GM21526 (cell line): ENCODE results near the gene CPN2.

Source experiments
- ATAC-seq: cut with Tn5 transposase; IDR thresholded peaks from one replicate; pipeline ENCODE4 v1.9.1; 2021; ENCODE audit warnings: moderate library complexity; ENCODE audit not compliant: unreplicated experiment, low FRiP score

CPN2 gene

DNA sequence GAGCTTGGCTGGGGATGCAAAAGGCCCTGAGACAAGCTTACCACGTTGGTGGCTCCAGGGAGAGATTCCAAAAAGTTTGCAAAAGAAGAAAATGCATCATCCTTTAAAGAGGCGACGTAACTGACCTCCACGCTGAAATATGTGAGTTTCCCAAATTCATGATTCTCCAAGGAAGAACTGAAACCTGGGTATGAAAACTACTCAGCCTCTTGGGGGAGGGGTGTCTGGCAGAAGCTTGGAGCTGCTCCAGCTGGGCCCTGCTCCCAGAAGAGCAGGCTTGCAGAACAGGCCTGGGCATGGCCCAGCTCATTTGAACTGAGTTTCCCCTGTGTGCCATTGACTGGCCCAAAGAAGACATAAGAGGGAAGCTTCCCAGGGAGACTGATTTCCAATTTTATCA is 20.5 kb downstream of the CPN2 start:
- ATAC-seq, result no peak

DNA sequence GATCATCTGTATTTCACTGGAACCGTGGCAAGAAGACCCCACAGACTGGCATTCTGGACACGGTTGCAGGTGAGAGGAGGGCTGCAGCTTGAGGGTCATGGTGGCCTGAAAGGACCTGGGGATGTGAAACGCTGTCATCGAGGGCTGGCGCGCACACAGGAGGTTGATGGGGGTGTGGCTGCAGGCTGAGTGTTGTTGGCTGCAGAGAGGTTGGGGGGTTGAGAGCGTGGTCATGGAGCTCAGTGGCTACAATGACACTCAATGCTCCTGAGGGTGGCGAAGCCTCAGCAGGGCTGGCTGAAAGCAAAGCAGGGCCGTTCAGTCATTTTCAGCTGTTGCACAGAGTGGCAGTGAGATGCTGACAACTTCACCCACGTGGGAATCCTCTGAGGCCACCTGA is 21.0 kb downstream of the CPN2 start:
- no peak for ATAC-seq

DNA sequence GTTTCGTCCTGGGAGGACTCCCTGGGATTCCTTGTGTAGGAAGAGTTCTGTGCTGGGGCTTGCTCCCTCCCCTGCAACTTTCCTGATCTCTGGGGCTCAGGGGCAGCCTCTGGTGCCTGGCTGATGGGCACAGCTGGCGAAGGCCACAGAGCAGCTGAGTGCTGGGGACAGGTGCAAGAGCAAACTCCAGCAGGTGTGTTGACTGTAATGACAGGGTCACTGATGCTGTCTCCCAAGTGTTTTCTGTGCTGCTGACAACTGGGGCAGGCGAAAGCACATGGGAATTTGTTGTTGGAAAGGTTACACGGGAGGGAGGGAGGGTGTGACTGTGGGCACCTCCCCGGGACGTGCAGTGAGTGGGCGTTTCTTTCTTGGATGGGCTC is 21.6 kb downstream of the CPN2 start:
- no peak for ATAC-seq

DNA sequence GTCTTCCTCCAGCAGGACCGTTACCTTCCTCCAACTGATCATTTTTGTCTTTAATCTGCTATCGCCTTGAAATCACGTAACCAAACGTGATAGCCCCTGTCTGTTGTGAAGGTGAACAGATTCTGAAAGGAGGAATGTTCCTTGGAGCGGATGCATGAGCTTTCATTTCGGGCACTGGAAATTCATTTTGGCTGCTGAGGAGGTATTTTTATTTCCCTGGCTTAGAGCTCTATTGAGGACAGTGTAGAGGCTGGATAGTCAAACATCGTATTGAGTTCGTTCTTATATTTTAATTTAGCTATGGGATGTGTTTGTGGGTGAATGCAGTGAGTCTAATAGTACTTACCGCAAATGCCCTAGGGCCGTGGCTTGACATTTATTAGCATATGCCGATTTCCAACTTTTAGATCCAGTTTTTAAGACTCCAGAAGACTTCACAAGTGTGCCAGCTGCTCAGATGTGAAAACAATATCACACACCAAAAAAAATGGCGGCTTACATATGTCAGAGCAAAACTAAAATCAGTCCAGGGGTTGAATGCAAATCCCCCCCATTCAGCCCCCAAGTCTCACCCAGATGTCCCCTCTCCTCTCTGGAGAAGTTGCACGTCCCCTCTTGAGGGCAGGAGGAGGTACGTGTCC is 22.1 kb downstream of the CPN2 start:
- ATAC-seq, result no peak

DNA sequence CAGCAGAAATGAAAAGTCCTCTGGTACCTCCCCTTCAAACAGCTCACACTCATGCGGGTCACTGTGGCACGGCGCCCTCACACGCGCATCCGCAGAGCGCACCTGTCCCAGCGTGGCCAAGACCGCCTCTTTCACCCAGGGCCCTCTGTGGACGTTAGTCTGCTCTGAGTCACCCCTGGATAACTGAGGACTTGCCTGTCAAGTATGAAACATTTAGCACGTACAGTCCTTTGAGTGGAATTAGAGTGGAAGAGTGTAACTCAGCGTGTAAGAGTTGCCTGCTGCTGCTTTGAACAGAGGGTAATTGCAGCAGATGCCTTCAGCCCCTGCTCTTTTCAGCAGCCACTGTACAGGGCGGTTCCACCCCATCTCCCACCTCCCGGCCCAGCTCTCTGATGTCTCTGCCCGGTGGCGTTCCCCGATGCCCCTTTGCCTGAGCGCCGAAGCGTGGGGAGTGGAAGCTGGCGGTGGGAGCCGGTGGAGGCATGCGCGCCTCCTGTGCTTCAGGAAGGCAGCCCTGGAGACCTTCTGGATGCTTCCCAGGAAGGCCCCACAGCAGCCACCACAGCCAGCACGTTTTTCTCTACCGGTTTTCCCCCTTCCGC is 23.0 kb downstream of the CPN2 start:
- no peak for ATAC-seq

DNA sequence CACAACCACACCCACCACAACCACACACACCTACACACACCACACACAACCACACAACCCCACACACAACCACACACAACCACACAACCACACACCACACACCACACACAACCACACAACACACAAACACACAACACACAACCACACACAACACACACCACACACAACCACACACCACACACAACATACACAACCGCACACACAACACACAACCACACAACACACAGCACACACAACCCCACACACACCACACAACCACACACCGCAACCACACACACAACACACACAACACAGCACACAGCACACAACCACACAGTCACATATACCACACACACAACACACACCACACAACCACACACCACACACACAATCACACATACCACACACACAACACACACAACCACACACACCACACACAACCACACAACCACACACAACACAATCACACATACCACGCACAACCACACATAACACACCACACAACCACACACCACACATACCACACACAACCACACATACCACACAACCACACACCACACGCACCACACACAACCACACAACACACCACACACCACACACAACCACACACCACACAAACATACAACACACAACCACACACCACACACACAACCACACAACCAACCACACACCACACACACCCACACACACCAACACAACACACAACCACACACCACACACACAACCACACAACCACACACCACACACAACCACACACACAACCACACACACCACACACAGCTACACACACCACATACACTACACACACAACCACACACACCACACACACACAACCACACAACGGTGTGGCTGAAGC is 23.7 kb downstream of the CPN2 start:
- no peak for ATAC-seq

DNA sequence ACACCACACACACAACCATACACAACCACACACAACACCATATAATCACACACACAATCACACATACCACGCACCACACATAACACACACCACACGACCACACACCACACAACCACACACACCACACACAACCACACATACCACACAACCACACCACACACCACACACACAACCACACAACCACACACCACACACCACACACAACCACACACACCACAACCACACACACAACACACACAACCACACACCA is 24.2 kb downstream of the CPN2 start:
- no peak for ATAC-seq

DNA sequence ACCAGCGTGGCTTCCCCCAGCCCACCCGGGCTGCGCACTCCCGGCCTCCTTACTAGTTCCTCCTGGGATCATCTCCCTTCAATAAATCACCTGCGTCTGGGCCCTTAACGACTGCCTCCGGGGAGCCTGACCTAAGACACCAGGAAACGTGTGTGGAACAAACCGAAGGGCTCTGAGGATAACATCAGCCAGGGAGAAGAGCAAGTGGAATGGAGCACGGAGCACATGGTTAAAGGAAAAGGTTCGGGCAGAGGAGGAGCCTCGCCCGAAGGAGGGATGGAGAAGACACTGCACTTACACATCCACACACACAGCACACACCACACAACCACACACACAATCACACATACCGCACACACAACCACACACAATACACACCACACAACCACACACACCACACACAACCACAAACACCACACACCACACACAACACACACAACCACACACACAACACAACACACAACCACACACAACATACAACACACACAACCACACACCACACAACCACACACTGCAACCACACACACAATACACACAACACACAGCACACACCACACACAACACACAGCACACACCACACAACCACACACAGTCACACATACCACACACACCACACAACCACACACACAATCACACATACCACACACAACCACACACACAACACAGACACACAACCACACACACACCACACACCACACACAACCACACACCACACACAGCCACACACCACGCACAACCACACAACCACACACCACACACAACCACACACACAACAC is 24.7 kb downstream of the CPN2 start:
- ATAC-seq, result no peak

DNA sequence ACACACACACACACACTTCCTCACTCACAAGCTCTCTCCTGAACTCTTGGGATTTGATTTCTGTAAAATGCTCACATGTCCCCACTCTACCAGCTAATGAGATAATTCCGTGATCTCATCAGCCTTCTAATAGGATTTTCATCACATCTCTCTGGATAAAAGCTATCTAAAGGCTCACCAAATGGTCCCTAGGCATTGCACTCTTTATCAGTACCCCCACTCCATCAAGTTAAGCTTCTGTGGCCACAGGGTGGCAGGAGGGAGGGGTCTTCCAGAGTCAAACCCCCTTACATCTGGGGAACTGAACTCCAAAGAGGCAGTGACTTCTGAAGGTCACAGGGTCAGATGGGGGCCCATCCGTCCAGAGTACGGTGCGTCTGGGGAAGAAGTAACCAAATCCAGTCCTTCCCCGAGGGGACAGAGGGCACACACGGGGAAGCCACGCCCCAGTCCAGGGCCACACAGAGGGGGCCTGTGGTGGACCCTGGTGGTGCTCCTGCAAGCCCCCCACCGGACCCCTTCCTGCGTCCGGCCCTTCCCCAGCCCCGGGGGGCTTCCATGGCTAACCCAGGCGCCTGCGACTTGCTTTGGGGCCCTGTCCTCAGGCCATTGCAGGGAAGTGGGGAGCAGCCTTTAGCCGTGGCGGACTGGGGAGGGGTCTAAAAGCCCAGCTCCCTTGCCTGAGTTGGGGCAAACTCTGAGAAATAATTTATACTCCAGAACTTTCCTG is 25.5 kb downstream of the CPN2 start:
- no peak for ATAC-seq

DNA sequence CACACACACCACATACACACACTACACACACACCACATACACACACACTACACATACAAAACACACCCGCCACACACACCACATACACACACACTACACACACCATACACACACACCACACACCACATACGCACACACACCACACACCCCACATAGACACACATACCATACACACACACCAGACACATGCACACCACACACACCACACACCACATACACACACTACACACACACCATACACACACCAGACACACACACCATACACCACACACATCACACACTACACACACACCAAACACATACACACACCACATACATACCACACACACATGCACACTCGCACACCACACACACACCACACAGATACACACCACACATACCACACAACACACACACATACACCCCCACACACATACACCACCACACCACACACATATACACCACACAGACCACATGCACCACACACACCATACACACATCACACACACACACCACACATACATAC is 26.3 kb downstream of the CPN2 start:
- no peak for ATAC-seq

DNA sequence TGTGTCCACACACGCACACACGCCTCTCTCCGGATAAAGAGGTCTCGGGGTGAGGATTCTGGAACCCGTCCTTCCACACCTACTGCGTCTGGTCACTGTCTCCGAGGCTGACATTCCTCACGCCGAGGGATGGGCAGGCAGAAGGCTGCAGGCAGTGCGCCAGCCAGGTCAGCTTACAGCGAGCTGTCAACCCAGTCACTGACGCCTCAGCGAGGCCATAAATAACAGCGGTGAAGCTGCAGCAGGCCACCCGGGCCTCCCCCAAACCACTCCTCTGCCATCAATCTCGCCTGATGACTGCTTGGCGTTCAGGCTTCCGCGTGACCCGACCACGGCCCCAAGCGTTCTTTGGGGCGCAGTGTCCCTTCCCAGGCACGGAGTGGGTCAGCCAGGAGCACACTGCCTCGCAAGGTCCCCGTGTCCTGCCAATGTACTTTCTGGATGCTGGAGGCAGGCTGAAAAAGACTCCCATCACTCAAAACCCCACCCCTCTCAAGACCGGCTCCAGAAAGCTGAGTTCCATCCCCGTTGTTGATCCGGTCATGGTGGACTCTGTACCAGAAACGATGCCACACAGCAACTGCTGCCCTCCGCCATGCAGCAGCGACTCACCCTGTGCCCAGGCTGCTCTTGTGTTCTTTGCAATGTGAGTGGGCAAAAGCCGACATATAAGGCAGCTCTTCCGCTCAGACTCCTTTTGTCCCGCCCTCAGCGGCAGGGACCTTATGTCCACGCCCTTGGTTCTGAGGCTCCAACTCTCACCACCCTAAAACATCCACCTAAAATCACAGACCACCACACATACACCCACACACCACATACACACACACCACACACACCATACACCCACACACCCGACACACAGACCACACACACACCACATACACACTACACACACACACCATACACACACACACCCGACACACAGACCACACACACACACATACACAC is 27.1 kb downstream of the CPN2 start:
- ATAC-seq, result no peak

DNA sequence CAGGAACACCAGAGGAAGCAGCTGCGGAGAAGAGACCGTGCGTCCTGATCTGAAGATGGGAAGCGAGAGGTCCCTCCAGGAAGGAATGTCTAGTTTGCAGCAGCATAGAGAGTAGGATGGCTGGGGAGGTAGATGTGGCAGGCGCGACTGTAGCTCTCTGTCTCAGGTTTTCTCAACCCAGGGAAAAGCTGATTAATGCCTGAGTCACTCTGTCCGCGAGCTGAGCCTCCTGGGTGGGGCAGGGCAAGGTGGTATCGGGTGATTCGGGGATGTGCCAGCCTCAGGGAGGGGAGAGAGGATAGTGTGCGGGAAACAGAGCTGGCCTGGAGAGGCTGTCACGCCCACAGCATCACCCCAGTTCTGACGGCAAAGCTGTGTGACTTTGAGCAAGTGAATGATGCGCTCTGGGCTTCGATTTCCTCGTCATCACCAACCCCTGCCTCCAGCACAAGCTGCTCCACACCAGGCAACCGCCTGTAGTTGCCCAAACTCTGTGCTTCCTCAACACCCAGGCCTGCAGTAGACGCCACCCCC is 28.4 kb downstream of the CPN2 start:
- ATAC-seq, result no peak

DNA sequence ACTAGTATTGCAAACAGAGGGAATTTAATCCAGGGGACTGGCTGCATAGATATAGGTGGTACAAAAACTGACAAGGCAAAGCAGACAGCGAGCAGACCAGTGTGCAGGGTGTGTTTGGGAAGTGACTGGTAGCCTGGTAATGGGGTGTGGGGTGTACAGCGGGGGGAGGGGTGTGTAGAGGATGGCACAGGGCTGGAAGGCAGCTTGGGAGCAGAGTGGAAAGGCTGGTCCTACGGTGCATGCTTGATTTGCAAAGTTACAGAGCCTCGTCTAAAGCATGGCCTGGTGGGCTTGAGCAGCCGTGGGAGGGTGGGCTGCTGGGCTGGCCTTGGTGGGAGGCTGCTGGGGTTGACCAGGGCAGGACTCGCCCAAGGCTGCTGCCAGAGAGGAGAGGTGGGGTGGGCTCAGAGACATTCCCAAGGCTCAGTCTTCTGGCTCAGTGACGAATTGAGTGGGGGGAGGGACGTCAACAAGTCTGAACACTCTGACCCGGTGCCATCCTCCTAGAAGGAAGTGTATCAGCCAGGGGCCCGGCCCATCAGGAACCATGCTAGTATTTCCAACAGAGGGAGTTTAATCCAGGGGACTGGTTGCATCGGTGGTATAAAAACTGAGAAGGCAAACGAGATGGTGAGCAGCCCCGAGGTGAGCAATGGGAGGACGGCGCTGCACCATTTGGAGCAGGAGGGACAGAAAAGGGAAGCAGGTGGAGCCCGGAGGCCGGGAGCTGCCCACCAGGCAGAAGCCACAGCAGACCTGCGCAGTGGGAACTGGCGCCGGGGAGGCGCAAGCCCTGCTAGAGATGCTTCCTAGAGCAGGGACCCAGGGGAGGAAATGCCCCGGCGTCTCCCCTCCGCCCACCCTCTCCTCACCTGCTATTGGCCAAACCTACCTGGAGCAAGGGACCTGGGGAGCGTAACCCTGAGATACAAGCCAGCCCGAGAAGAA is 29.2 kb downstream of the CPN2 start:
- no peak for ATAC-seq

DNA sequence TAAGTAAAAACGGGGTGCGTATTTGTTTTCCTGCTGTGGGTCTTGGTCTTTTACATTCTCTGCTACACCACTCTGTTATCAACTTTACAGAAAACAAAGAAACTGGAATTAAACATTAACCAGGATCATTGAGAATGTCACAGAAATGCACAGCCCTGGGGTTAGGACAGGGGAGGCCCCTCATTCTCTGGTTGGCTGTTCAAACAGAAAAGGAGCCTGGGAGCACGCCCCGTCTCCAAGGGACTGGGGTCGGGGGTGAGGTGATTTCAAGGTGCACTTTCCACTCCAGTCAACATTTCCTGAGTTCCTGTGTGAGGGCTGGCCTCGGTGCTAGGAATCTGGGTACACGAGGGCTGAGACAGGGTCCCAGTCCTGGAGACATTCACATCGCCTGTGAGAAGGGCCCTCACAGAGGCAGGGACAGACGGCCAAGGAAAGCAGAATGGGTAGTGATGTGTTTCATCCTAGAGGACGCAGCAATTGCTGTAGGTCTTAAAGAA is 30.3 kb downstream of the CPN2 start:
- ATAC-seq, result no peak

DNA sequence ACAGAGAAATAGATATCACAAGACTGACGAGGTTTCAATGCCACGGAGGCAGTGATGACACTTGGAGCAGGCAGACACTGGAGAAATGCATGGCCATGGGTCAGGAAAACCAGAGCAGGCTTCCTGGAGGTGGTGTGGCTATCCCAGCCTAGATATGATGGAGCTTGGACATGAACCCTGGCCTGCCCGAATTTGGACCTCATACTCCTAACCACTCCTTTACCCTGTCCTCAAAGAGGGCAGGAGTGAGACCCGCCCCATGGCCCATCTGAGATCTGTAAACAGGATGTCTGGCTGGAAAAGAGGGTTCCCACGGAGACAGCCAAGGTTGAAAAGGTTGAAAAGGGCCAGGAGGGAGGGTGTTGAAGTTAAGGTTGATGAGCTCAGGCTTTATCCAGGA is 31.0 kb downstream of the CPN2 start:
- ATAC-seq, result no peak

DNA sequence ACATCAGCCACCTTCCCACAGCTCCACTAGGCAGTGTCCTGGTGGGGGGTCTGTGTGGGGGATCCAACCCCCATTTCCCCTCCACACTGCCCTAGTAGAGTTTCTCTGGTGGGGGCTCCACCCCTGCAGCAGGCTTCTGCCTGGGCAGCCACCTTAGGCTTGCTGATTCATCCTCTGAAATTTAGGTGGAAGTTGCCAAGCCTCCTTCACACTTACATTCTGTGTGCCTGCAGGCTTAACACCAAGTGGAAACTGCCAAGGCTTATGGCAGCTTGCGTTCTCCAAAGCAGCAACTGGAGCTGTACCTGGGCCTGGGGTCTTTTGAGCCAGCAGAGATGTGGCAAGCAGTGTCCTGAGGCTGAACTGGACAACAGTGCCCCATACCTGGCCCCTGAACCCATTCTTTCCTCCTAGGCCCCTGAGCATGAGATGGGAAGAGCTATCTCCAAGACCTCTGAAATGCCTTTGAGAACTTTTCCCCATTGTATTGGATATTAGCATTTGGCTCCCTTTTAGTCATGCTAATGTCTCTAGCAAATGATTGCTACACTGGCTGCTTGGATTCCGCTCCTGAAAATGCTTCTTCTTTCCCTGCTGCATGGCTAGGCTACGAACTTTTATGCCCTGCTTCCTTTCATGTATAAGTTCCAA is 32.5 kb downstream of the CPN2 start:
- no peak for ATAC-seq

DNA sequence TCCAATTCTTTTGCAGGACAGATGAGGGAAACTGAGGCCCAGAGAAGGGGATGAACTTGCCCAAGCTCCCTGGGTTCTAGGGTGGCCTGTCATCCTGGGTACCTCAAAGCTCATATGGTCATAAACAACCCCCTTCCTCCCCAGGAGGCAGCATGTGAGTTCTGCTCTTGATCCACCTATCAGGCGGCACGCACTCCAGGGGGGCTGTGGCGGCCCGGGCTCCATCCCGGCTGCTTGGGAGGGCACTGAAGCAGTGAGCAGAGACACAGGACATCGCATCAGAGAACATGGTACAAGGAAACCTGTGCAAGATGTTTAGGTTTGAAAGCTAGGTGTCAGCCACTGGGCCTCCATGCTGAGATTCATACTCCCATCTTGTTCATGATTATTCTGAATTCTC is 34.2 kb downstream of the CPN2 start:
- no peak for ATAC-seq
